ENCODE measurements around the gene MCAT.

DNA sequence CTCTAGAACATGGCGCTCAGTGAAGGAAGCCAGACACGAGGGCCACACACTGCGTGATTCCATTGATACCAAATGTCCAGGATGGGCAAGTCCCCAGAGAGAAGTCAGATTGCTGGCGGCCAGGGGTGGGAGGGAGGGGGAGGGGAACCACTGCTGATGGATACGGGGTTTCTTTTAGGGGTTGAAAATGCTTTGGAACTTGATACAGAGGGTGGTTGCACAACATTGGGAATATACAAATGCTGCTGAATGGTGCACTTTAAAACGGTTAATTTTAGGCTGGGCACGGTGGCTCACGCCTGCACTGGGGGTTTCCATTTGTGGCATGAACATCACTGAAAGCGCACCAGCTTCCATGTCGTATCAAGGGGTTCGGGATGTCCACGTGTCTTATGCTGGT is 13.2 kb upstream of the MCAT start:
- TF ChIP-seq POLR2A (IDR thresholded peaks at IDR 0.05), result no peak
- TF ChIP-seq, protein P1, sequence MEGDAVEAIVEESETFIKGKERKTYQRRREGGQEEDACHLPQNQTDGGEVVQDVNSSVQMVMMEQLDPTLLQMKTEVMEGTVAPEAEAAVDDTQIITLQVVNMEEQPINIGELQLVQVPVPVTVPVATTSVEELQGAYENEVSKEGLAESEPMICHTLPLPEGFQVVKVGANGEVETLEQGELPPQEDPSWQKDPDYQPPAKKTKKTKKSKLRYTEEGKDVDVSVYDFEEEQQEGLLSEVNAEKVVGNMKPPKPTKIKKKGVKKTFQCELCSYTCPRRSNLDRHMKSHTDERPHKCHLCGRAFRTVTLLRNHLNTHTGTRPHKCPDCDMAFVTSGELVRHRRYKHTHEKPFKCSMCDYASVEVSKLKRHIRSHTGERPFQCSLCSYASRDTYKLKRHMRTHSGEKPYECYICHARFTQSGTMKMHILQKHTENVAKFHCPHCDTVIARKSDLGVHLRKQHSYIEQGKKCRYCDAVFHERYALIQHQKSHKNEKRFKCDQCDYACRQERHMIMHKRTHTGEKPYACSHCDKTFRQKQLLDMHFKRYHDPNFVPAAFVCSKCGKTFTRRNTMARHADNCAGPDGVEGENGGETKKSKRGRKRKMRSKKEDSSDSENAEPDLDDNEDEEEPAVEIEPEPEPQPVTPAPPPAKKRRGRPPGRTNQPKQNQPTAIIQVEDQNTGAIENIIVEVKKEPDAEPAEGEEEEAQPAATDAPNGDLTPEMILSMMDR (IDR thresholded peaks at IDR 0.05 in 8 of 11, conservative IDR thresholded peaks at IDR 0.05 in 3 of 11), result no peak
- no peak for TF ChIP-seq POLR2AphosphoS5 (IDR thresholded peaks at IDR 0.05)
